Thoracic aorta (tissue), 2 donors: ENCODE data around the gene DHX35. TPM values are rescaled to one million over a fixed set of nuclear protein-coding genes. Genes with fewer than 3 reads are reported as not detected.

Experiments
- ATAC-seq: fragments of 150-250 bp; one replicate; pipeline ENCODE4 v1.8.0; 2017; ENCODE audit warnings: low read depth; ENCODE audit not compliant: insufficient number of reproducible peaks, low FRiP score
- DNase-seq: peaks from one replicate; pipeline ENCODE4 v3.0.0-alpha.2; 2020; ENCODE audit warnings: low spot score
- H3K27ac ChIP-seq, 2 donors: fragments of 200-600 bp; sonication (generic); 1 replicate in 1 of 2; 2 replicates in 1 of 2; pipeline ENCODE4 v1.5.1; 2016; ENCODE audit warnings: mild to moderate bottlenecking in 2 of 2, moderate library complexity in 2 of 2
- H3K27me3 ChIP-seq: fragments of 200-600 bp; sonication (generic); replicated peaks from 2 replicates; pipeline ENCODE4 v1.6.0; 2016; ENCODE audit warnings: mild to moderate bottlenecking; ENCODE audit not compliant: insufficient read depth
- H3K36me3 ChIP-seq: fragments of 200-600 bp; sonication (generic); one replicate; pipeline ENCODE4 v1.5.1; 2016
- H3K4me1 ChIP-seq, 2 donors: fragments of 200-600 bp; sonication (generic); 1 replicate in 1 of 2; 2 replicates in 1 of 2; pipeline versions ENCODE4 v1.5.1 to v1.6.0; 2016; ENCODE audit warnings: low read depth in 2 of 2, mild to moderate bottlenecking in 1 of 2; ENCODE audit not compliant: control insufficient read depth in 1 of 2
- H3K4me3 ChIP-seq: fragments of 200-600 bp; sonication (generic); 2 replicates; pipeline ENCODE4 v1.5.1; 2016; ENCODE audit warnings: mild to moderate bottlenecking
- H3K9me3 ChIP-seq: fragments of 200-600 bp; sonication (generic); 2 replicates; pipeline ENCODE4 v1.5.1; 2016
- CTCF ChIP-seq: fragments of 200-600 bp; sonication (generic); IDR thresholded peaks from one replicate; pipeline ENCODE4 v1.5.1; 2019; ENCODE audit warnings: antibody characterized with exemption
- total RNA-seq, 2 donors: library from RNA; depleted of rRNA; stranded (reverse); fragments of >200 nt; gene quantifications; one replicate each; pipeline versions ENCODE4 v1.1.0 to v1.2.3, GENCODE V29; 2016

The DHX35 gene
- total RNA-seq, 2 donors from 2014 or later, result 17.9 to 23.8 TPM

GRCh38 chr20:39089029-39089428 lies 126.9 kb downstream of the DHX35 start:
- no peak for TF ChIP-seq CTCF
- ATAC-seq (no peak), DNase-seq (no peak)
- Histone ChIP-seq H3K27me3 (no peaks in the 10 kb centered on the region), H3K36me3 (no peaks in the 10 kb centered on the region), H3K27ac (no peak overlapping the region), H3K4me1 (no peaks in the 10 kb centered on the region), H3K4me3 (no peak overlapping the region), H3K9me3 (no peaks in the 10 kb centered on the region)

Other genes with a start within 250 kb of the DHX35 start
- not detected for gene SLC32A1, start 237.9 kb upstream of the DHX35 start, total RNA-seq
- 1 to 10 TPM; 8.0 to 8.1 TPM for gene ACTR5, start 213.9 kb upstream of the DHX35 start, total RNA-seq
- gene PPP1R16B, start 156.6 kb upstream of the DHX35 start, total RNA-seq, result 1 to 10 TPM; 7.3 to 8.9 TPM
- gene FAM83D, start 35.9 kb upstream of the DHX35 start, total RNA-seq, result 1 to 10 TPM; 5.7 to 6.6 TPM